ENCODE measurements around the gene ZCCHC14. TPM values are rescaled to one million over a fixed set of nuclear protein-coding genes. Genes with fewer than 3 reads are reported as not detected.

Gene ZCCHC14
- total RNA-seq, 2 experiments from 2014 or later = 4.6 to 5.9 TPM

- ChIA-PET POLR2A (interaction anchor here (1.2 kb wide), 1 partner anchor 27 kb away, joined by 3 read pairs; no protein-coding TSS in a partner anchor), CTCF (interaction anchor here (1.4 kb wide), 1 partner anchor 22 kb away, joined by 3 read pairs; no protein-coding TSS in a partner anchor)
- DNase-seq = no peak
- Mint-ChIP-seq H3K36me3 (ENCODE audit: low read depth) (peaks cover 8% of the 10 kb centered on the region), H3K27me3 (no peaks in the 10 kb centered on the region), H3K27ac (no peak overlapping the region), H3K9me3 (no peaks in the 10 kb centered on the region), H3K4me3 (no peak overlapping the region), H3K4me1 (ENCODE audit: low read depth) (peaks cover 24% of the 10 kb centered on the region)
- TF ChIP-seq, protein P1, sequence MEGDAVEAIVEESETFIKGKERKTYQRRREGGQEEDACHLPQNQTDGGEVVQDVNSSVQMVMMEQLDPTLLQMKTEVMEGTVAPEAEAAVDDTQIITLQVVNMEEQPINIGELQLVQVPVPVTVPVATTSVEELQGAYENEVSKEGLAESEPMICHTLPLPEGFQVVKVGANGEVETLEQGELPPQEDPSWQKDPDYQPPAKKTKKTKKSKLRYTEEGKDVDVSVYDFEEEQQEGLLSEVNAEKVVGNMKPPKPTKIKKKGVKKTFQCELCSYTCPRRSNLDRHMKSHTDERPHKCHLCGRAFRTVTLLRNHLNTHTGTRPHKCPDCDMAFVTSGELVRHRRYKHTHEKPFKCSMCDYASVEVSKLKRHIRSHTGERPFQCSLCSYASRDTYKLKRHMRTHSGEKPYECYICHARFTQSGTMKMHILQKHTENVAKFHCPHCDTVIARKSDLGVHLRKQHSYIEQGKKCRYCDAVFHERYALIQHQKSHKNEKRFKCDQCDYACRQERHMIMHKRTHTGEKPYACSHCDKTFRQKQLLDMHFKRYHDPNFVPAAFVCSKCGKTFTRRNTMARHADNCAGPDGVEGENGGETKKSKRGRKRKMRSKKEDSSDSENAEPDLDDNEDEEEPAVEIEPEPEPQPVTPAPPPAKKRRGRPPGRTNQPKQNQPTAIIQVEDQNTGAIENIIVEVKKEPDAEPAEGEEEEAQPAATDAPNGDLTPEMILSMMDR (IDR thresholded peaks at IDR 0.05) = no peak
- ATAC-seq = no peak
- intact Hi-C loops (cut with micrococcal nuclease) = loop anchor here (10.0 kb wide), 1 partner anchor 56 kb away; the partner anchor contains the start of gene ZCCHC14
Measured at GRCh38 chr16:87438611-87438985, 54.2 kb downstream of the ZCCHC14 start.

- H3K27me3 Mint-ChIP-seq = no peaks in the 10 kb centered on the region
- intact Hi-C loops (cut with micrococcal nuclease) = loop anchor here (10.0 kb wide), 1 partner anchor 57 kb away; the partner anchor contains the start of gene ZCCHC14
- no peak overlapping the region for H3K27ac Mint-ChIP-seq
- peaks cover 24% of the 10 kb centered on the region for H3K4me1 Mint-ChIP-seq (ENCODE audit: low read depth)
- ATAC-seq = no peak
- H3K9me3 Mint-ChIP-seq = no peaks in the 10 kb centered on the region
- ChIA-PET CTCF (interaction anchor here (1.4 kb wide), 1 partner anchor 23 kb away, joined by 3 read pairs; no protein-coding TSS in a partner anchor), POLR2A (interaction anchor here (1.2 kb wide), 1 partner anchor 27 kb away, joined by 3 read pairs; no protein-coding TSS in a partner anchor)
- no peak overlapping the region for H3K4me3 Mint-ChIP-seq
- TF ChIP-seq, protein P1 (IDR thresholded peaks at IDR 0.05) = no peak
- H3K36me3 Mint-ChIP-seq (ENCODE audit: low read depth) = peaks cover 8% of the 10 kb centered on the region
- DNase-seq = no peak
Measured at GRCh38 chr16:87437911-87438610, 54.8 kb downstream of the ZCCHC14 start.

- CTCF ChIA-PET = no interaction called here
- Mint-ChIP-seq H3K4me3 (no peak overlapping the region), H3K27ac (no peak overlapping the region), H3K27me3 (no peaks in the 10 kb centered on the region), H3K36me3 (ENCODE audit: low read depth) (peaks cover 3% of the 10 kb centered on the region), H3K9me3 (no peaks in the 10 kb centered on the region), H3K4me1 (ENCODE audit: low read depth) (peaks cover 21% of the 10 kb centered on the region)
- DNase-seq = no peak
- intact Hi-C loops (cut with micrococcal nuclease) = loop anchor here (10.0 kb wide), 1 partner anchor 57 kb away; the partner anchor contains the start of gene ZCCHC14
- TF ChIP-seq, protein P1 (IDR thresholded peaks at IDR 0.05) = no peak
- no peak for ATAC-seq
- POLR2A ChIA-PET = interaction anchor here (1.2 to 1.7 kb wide), 2 partner anchors 28 to 53 kb away, joined by 4 to 8 read pairs; no protein-coding TSS in a partner anchor
Measured at GRCh38 chr16:87437327-87437726, 55.5 kb downstream of the ZCCHC14 start.

- POLR2A ChIA-PET = interaction anchor here (1.2 to 1.7 kb wide), 3 partner anchors 29 to 54 kb away, joined by 3 to 8 read pairs (median 4); no protein-coding TSS in a partner anchor
- H3K27ac Mint-ChIP-seq = peak overlapping the region; percentile 27
- intact Hi-C loops (cut with micrococcal nuclease) = loop anchor here (10.0 kb wide), 1 partner anchor 58 kb away; the partner anchor contains the start of gene ZCCHC14
Measured at GRCh38 chr16:87436225-87437172, 56.3 kb downstream of the ZCCHC14 start.

More at GRCh38 chr16:87436225-87437172, 56.3 kb downstream of the ZCCHC14 start:
- Mint-ChIP-seq H3K9me3 (no peaks in the 10 kb centered on the region), H3K27me3 (no peaks in the 10 kb centered on the region), H3K4me1 (ENCODE audit: low read depth) (peaks cover 21% of the 10 kb centered on the region), H3K4me3 (peak overlapping the region; percentile 44), H3K36me3 (ENCODE audit: low read depth) (peaks cover 3% of the 10 kb centered on the region)
- DNase-seq (peak; percentile 65), ATAC-seq (peak; percentile 86)
- TF ChIP-seq, protein P1 (IDR thresholded peaks at IDR 0.05) = no peak
- CTCF ChIA-PET = interaction anchor here (1.1 to 1.9 kb wide), 3 partner anchors 12 to 199 kb away, joined by 4 to 11 read pairs (median 8); no protein-coding TSS in a partner anchor

Data from activated CD8-positive, alpha-beta T cell treated with anti-CD3 and anti-CD28 coated beads for 36 hours (primary cell).